Thymus (tissue), 11 donors: ENCODE data around the gene UVSSA. TPM values are rescaled to one million over a fixed set of nuclear protein-coding genes. Genes with fewer than 3 reads are reported as not detected.

Experiments used
- DNase-seq, 9 donors: peaks; one replicate each; pipeline ENCODE4 v3.0.0-alpha.2; 2013; ENCODE audit warnings: low spot score in 9 of 9, low read depth in 6 of 9, missing footprints in 1 of 9
- H3K27ac ChIP-seq, 2 donors: one replicate each; pipeline ENCODE4 v1.5.1; 2013; ENCODE audit warnings: control low read depth in 1 of 2, low read depth in 1 of 2, low read length in 1 of 2, mild to moderate bottlenecking in 1 of 2, moderate library complexity in 1 of 2
- H3K27me3 ChIP-seq, 2 donors: one replicate each; pipeline ENCODE4 v1.5.1; 2013; ENCODE audit warnings: low read length in 1 of 2; ENCODE audit not compliant: control insufficient read depth in 2 of 2, insufficient read depth in 1 of 2
- H3K36me3 ChIP-seq, 2 donors: one replicate each; pipeline ENCODE4 v1.5.1; 2013; ENCODE audit warnings: low read length in 1 of 2, mild to moderate bottlenecking in 1 of 2, moderate library complexity in 1 of 2; ENCODE audit not compliant: control insufficient read depth in 2 of 2, insufficient read depth in 2 of 2
- H3K4me1 ChIP-seq, 2 donors: one replicate each; pipeline ENCODE4 v1.5.1; 2013; ENCODE audit warnings: low read length in 2 of 2; ENCODE audit not compliant: control insufficient read depth in 2 of 2, insufficient read depth in 2 of 2
- H3K4me3 ChIP-seq, 2 donors: one replicate each; pipeline ENCODE4 v1.5.1; 2013; ENCODE audit warnings: low read length in 2 of 2, control low read depth in 1 of 2, mild to moderate bottlenecking in 1 of 2
- H3K9me3 ChIP-seq, 2 donors: one replicate each; pipeline ENCODE4 v1.5.1; 2013; ENCODE audit warnings: low read length in 1 of 2, mild to moderate bottlenecking in 1 of 2; ENCODE audit not compliant: control insufficient read depth in 2 of 2, insufficient read depth in 1 of 2
- WGBS: extraction: QIAGEN DNeasy Blood & Tissue Kit; methylation state at CpG from one replicate; pipeline ENCODE4 v1.1.7; 2013; 5-methylcytosine and 5-hydroxymethylcytosine counted together
- polyA plus RNA-seq: library from polyadenylated mRNA; stranded (reverse); fragments of 200-250 nt; gene quantifications from one replicate; pipeline ENCODE4 v1.2.3, GENCODE V29; 2013
- total RNA-seq: library from RNA; stranded (reverse); fragments of 120-200 nt; gene quantifications from one replicate; pipeline ENCODE4 v1.2.4, GENCODE V29; 2013
- donor health status: healthy.

The UVSSA gene
- total and polyA plus RNA-seq, 2 donors, result 3.9 to 15.4 TPM

GRCh38 chr4:1366371-1367229 is 19.6 kb downstream of the UVSSA start:
- H3K4me1 ChIP-seq, result peaks cover 0 to 4% of the 10 kb centered on the region in 2 donors
- H3K27me3 ChIP-seq, result no peaks in the 10 kb centered on the region
- H3K36me3 ChIP-seq, result peaks cover 1 to 42% of the 10 kb centered on the region in 2 donors
- WGBS, result 97% methylated on average over 35 of the region's 35 CpGs
- no peak for DNase-seq
- no peak overlapping the region for H3K4me3 ChIP-seq
- H3K9me3 ChIP-seq, result no peaks in the 10 kb centered on the region
- no peak overlapping the region for H3K27ac ChIP-seq

- peaks cover 3 to 44% of the 10 kb centered on the region in 2 donors for H3K36me3 ChIP-seq
- no peaks in the 10 kb centered on the region for H3K27me3 ChIP-seq
- no peak overlapping the region for H3K4me3 ChIP-seq
- peaks cover 0 to 4% of the 10 kb centered on the region in 2 donors for H3K4me1 ChIP-seq
- no peaks in the 10 kb centered on the region for H3K9me3 ChIP-seq
- WGBS, result 98% methylated on average over 17 of the region's 17 CpGs
- no peak overlapping the region for H3K27ac ChIP-seq
- no peak for DNase-seq
Measured at GRCh38 chr4:1367230-1367935, 20.4 kb downstream of the UVSSA start.

GRCh38 chr4:1367936-1368289 is 20.9 kb downstream of the UVSSA start:
- Histone ChIP-seq H3K27me3 (no peaks in the 10 kb centered on the region), H3K27ac (no peak overlapping the region), H3K4me3 (no peak overlapping the region), H3K9me3 (no peaks in the 10 kb centered on the region), H3K36me3 (peaks cover 3 to 44% of the 10 kb centered on the region in 2 donors), H3K4me1 (peaks cover 0 to 4% of the 10 kb centered on the region in 2 donors)
- no peak for DNase-seq
- WGBS, result 92% methylated on average over 10 of the region's 10 CpGs

GRCh38 chr4:1368421-1369090 is 21.5 kb downstream of the UVSSA start:
- Histone ChIP-seq H3K36me3 (peaks cover 3 to 42% of the 10 kb centered on the region in 2 donors), H3K9me3 (no peaks in the 10 kb centered on the region), H3K27me3 (no peaks in the 10 kb centered on the region), H3K4me1 (peaks cover 0 to 4% of the 10 kb centered on the region in 2 donors), H3K27ac (no peak overlapping the region), H3K4me3 (no peak overlapping the region)
- 97% methylated on average over 24 of the region's 24 CpGs for WGBS
- no peak for DNase-seq

- Histone ChIP-seq H3K9me3 (no peaks in the 10 kb centered on the region), H3K4me1 (peaks cover 0 to 4% of the 10 kb centered on the region in 2 donors), H3K27ac (no peak overlapping the region), H3K27me3 (no peaks in the 10 kb centered on the region), H3K4me3 (no peak overlapping the region), H3K36me3 (peaks cover 3 to 42% of the 10 kb centered on the region in 2 donors)
- WGBS, result 96% methylated on average over 18 of the region's 18 CpGs
- DNase-seq, result no peak
Measured at GRCh38 chr4:1369091-1369450, 22.1 kb downstream of the UVSSA start.

- Histone ChIP-seq H3K4me3 (no peak overlapping the region), H3K27ac (no peak overlapping the region), H3K27me3 (no peaks in the 10 kb centered on the region), H3K9me3 (no peaks in the 10 kb centered on the region), H3K36me3 (peaks cover 3 to 46% of the 10 kb centered on the region in 2 donors), H3K4me1 (peaks cover 0 to 4% of the 10 kb centered on the region in 2 donors)
- no peak for DNase-seq
- WGBS, result 99% methylated on average over 22 of the region's 22 CpGs
Measured at GRCh38 chr4:1369479-1370079, 22.6 kb downstream of the UVSSA start.

GRCh38 chr4:1370321-1371124 is 23.5 kb downstream of the UVSSA start:
- Histone ChIP-seq H3K4me3 (no peak overlapping the region), H3K27ac (no peak overlapping the region), H3K27me3 (no peaks in the 10 kb centered on the region), H3K4me1 (peaks cover 0 to 4% of the 10 kb centered on the region in 2 donors), H3K36me3 (peaks cover 3 to 50% of the 10 kb centered on the region in 2 donors), H3K9me3 (no peaks in the 10 kb centered on the region)
- DNase-seq, result no peak
- WGBS, result 97% methylated on average over 29 of the region's 29 CpGs
